ENCODE results near the gene SKI. TPM values are rescaled to one million over a fixed set of nuclear protein-coding genes. Genes with fewer than 3 reads are reported as not detected.

Gene SKI
- total and polyA plus RNA-seq, 2 donors (not counting 1 experiment from before 2014, with no cell fraction given), result 11.6 to 21.8 TPM

GRCh38 chr1:2289607-2290006, 61.5 kb downstream of the SKI start:
- peak overlapping the region; percentile 26 for H3K9ac ChIP-seq (ENCODE audit: insufficient read depth, low read length)

GRCh38 chr1:2290171-2290578, 62.1 kb downstream of the SKI start:
- Histone ChIP-seq H3K9me3 (ENCODE audit: control insufficient read depth, insufficient read depth, low read depth, low read length) (no peaks in the 10 kb centered on the region), H3K27me3 (ENCODE audit: control insufficient read depth, insufficient read depth, low read length) (no peaks in the 10 kb centered on the region), H3K9ac (ENCODE audit: insufficient read depth, low read length) (peak overlapping the region; percentile 41), H3K4me2 (ENCODE audit: extremely low read depth, insufficient read depth, low read length) (peak overlapping the region; percentile 17), H3K4me1 (ENCODE audit: control insufficient read depth, extremely low read depth, insufficient read depth, low read length) (peaks cover 38% of the 10 kb centered on the region), H2AFZ (ENCODE audit: low read length) (no peak overlapping the region), H3K36me3 (ENCODE audit: control insufficient read depth, insufficient read depth, low read length) (no peaks in the 10 kb centered on the region), H3K27ac (ENCODE audit: insufficient read depth, low read length) (peak overlapping the region; percentile 95), H4K20me1 (ENCODE audit: control insufficient read depth, extremely low read depth, insufficient read depth, low read length) (no peaks in the 10 kb centered on the region), H3K79me2 (ENCODE audit: control insufficient read depth, insufficient read depth, low read length) (peaks cover 79% of the 10 kb centered on the region), H3K4me3 (replicated peaks in 1 of 4; ENCODE audit: control extremely low read depth in 1 of 4, insufficient read depth in 1 of 4, low read depth in 3 of 4, low read length in 4 of 4) (peak overlapping the region in 1 of 4 experiments; percentile 8)
- no peak for DNase-seq (ENCODE audit: low read depth in 2 of 2)
- TF ChIP-seq EZH2 (IDR thresholded peaks at IDR 0.05; ENCODE audit: low read length, missing control alignments) (no peak), CTCF (conservative IDR thresholded peaks at IDR 0.05 in 1 of 2, IDR thresholded peaks at IDR 0.05 in 1 of 2; ENCODE audit: low read depth in 1 of 2, low read length in 2 of 2) (no peak)

More at GRCh38 chr1:2289607-2290006, 61.5 kb downstream of the SKI start:
- H4K20me1 ChIP-seq (ENCODE audit: control insufficient read depth, extremely low read depth, insufficient read depth, low read length), result no peaks in the 10 kb centered on the region
- DNase-seq (ENCODE audit: low read depth in 2 of 2), result no peak
- peaks cover 38% of the 10 kb centered on the region for H3K4me1 ChIP-seq (ENCODE audit: control insufficient read depth, extremely low read depth, insufficient read depth, low read length)
- H3K4me3 ChIP-seq (replicated peaks in 1 of 4; ENCODE audit: control extremely low read depth in 1 of 4, insufficient read depth in 1 of 4, low read depth in 3 of 4, low read length in 4 of 4), result no peak overlapping the region
- H3K27ac ChIP-seq (ENCODE audit: insufficient read depth, low read length), result peak overlapping the region; percentile 95
- no peak overlapping the region for H3K4me2 ChIP-seq (ENCODE audit: extremely low read depth, insufficient read depth, low read length)
- H3K27me3 ChIP-seq (ENCODE audit: control insufficient read depth, insufficient read depth, low read length), result no peaks in the 10 kb centered on the region
- no peaks in the 10 kb centered on the region for H3K9me3 ChIP-seq (ENCODE audit: control insufficient read depth, insufficient read depth, low read depth, low read length)
- H3K79me2 ChIP-seq (ENCODE audit: control insufficient read depth, insufficient read depth, low read length), result peaks cover 78% of the 10 kb centered on the region
- H2AFZ ChIP-seq (ENCODE audit: low read length), result no peak overlapping the region
- TF ChIP-seq CTCF (conservative IDR thresholded peaks at IDR 0.05 in 1 of 2, IDR thresholded peaks at IDR 0.05 in 1 of 2; ENCODE audit: low read depth in 1 of 2, low read length in 2 of 2), result no peak
- TF ChIP-seq EZH2 (IDR thresholded peaks at IDR 0.05; ENCODE audit: low read length, missing control alignments), result no peak
- no peaks in the 10 kb centered on the region for H3K36me3 ChIP-seq (ENCODE audit: control insufficient read depth, insufficient read depth, low read length)

GRCh38 chr1:2290595-2291510, 62.7 kb downstream of the SKI start:
- H3K4me1 ChIP-seq (ENCODE audit: control insufficient read depth, extremely low read depth, insufficient read depth, low read length), result peaks cover 38% of the 10 kb centered on the region
- H3K79me2 ChIP-seq (ENCODE audit: control insufficient read depth, insufficient read depth, low read length), result peaks cover 86% of the 10 kb centered on the region
- no peaks in the 10 kb centered on the region for H3K36me3 ChIP-seq (ENCODE audit: control insufficient read depth, insufficient read depth, low read length)
- peak overlapping the region; percentile 79 for H3K9ac ChIP-seq (ENCODE audit: insufficient read depth, low read length)
- H3K27ac ChIP-seq (ENCODE audit: insufficient read depth, low read length), result peak overlapping the region; percentile 95
- no peaks in the 10 kb centered on the region for H4K20me1 ChIP-seq (ENCODE audit: control insufficient read depth, extremely low read depth, insufficient read depth, low read length)
- no peak overlapping the region for H2AFZ ChIP-seq (ENCODE audit: low read length)
- no peaks in the 10 kb centered on the region for H3K9me3 ChIP-seq (ENCODE audit: control insufficient read depth, insufficient read depth, low read depth, low read length)
- H3K4me2 ChIP-seq (ENCODE audit: extremely low read depth, insufficient read depth, low read length), result peak overlapping the region; percentile 81
- TF ChIP-seq EZH2 (IDR thresholded peaks at IDR 0.05; ENCODE audit: low read length, missing control alignments), result no peak
- no peak for TF ChIP-seq CTCF (conservative IDR thresholded peaks at IDR 0.05 in 1 of 2, IDR thresholded peaks at IDR 0.05 in 1 of 2; ENCODE audit: low read depth in 1 of 2, low read length in 2 of 2)
- no peaks in the 10 kb centered on the region for H3K27me3 ChIP-seq (ENCODE audit: control insufficient read depth, insufficient read depth, low read length)
- peak overlapping the region; percentile 32 to 38 (median 34) for H3K4me3 ChIP-seq (replicated peaks in 1 of 4; ENCODE audit: control extremely low read depth in 1 of 4, insufficient read depth in 1 of 4, low read depth in 3 of 4, low read length in 4 of 4)
- DNase-seq (ENCODE audit: low read depth in 2 of 2), result peak; percentile 98 to 99
